Measurements from ENCODE around the gene EIF2B2. TPM values are rescaled to one million over a fixed set of nuclear protein-coding genes. Genes with fewer than 3 reads are reported as not detected.

Gene EIF2B2
- total and polyA plus RNA-seq, 9 of the 15 experiments (the other 6 are each of a cell fraction or from before 2014, with no cell fraction given) = 10.6 to 94.1 (median 38.9) TPM

DNA sequence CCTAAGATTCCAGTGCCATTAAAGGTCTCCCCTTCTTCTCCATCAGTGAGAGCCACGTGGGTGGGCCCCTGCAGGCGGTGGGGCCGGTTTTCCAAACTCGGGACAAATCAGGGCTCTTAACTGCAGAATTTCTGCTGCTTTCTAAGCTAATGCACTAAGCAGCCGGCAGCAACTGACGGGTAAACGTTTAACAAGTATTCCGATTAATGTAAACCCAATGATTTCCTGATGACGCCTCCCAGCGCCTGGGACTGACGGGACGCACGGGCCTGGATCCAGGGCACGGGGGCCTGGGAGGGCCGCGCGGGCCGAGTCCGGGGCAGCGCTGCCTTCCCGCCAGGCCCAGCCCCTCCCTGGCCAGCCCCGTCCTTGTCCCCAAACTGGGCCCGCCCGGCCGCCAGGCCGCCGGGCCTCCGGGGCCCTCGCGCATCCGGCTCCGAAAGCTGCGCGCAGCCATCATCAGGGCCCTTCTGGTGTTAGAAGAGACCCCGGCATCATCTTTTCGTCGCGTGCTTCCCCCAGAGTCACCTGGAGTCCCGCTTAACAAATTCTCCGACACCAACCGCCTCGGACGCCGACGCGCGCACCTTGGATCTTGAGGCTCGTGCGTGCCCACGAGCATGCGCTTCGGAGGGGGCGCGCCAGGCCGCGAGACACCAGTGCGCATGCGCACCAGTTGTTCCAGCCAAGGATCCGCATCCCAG is 48.3 kb downstream of the EIF2B2 start, which contains the start of gene MLH3 (continued):
- TF ChIP-seq RBBP5 (IDR thresholded peaks at IDR 0.05; ENCODE audit: borderline replicate concordance, insufficient read depth, low read length, poor library complexity, severe bottlenecking) (peak; percentile 78), ETV6 (IDR thresholded peaks at IDR 0.05; ENCODE audit: borderline replicate concordance in 1 of 2, low read depth in 2 of 2, low read length in 1 of 2) (no peak), ETV6 (CRISPR knock-in tag; IDR thresholded peaks at IDR 0.05; ENCODE audit: borderline replicate concordance) (no peak), ZNF511 (CRISPR knock-in tag; IDR thresholded peaks at IDR 0.05) (0 out of 2 replicates have a peak, but pooled peaks have one; percentile 32), TGIF2 (CRISPR knock-in tag; IDR thresholded peaks at IDR 0.05) (no peak), NFXL1 (CRISPR knock-in tag; IDR thresholded peaks at IDR 0.05) (0 out of 2 replicates have a peak, but pooled peaks have one; percentile 29), ATF1 (CRISPR knock-in tag; IDR thresholded peaks at IDR 0.05) (no peak), ATF1 (tag; IDR thresholded peaks at IDR 0.05) (peak; percentile 27; the same call in 1 of the 2 replicates), ZNF239 (CRISPR knock-in tag; IDR thresholded peaks at IDR 0.05) (peak; percentile 31; the same call in 1 of the 2 replicates), ZNF311 (CRISPR knock-in tag; IDR thresholded peaks at IDR 0.05) (no peak), RBM15 (IDR thresholded peaks at IDR 0.05; ENCODE audit: insufficient read depth, low read length) (no peak), ELF2 (CRISPR knock-in tag; IDR thresholded peaks at IDR 0.05) (no peak), ZBTB2 (IDR thresholded peaks at IDR 0.05) (peak; percentile 99), SMC3 (conservative IDR thresholded peaks at IDR 0.05; ENCODE audit: insufficient read depth, low read depth, low read length) (no peak), DMBX1 (CRISPR knock-in tag; IDR thresholded peaks at IDR 0.05; ENCODE audit: borderline replicate concordance) (0 out of 2 replicates have a peak, but pooled peaks have one; percentile 22), SIX5 (IDR thresholded peaks at IDR 0.05; ENCODE audit: borderline replicate concordance in 1 of 2, insufficient read depth in 1 of 2, low read depth in 1 of 2, low read length in 2 of 2) (no peak), POLR2A (conservative IDR thresholded peaks at IDR 0.05) (peak; percentile 73), ZEB2 (IDR thresholded peaks at IDR 0.05) (no peak), TCFL5 (CRISPR knock-in tag; conservative IDR thresholded peaks at IDR 0.05) (no peak), MAFF (IDR thresholded peaks at IDR 0.05; ENCODE audit: low read length) (no peak), ZNF668 (CRISPR knock-in tag; IDR thresholded peaks at IDR 0.05) (no peak), HDAC8 (tag; IDR thresholded peaks at IDR 0.05) (peak; percentile 49; the same call in 1 of the 2 replicates)
- TF ChIP-seq, protein P1, sequence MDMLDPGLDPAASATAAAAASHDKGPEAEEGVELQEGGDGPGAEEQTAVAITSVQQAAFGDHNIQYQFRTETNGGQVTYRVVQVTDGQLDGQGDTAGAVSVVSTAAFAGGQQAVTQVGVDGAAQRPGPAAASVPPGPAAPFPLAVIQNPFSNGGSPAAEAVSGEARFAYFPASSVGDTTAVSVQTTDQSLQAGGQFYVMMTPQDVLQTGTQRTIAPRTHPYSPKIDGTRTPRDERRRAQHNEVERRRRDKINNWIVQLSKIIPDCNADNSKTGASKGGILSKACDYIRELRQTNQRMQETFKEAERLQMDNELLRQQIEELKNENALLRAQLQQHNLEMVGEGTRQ (CRISPR knock-in tag; IDR thresholded peaks at IDR 0.05) = 0 out of 2 replicates have a peak, but pooled peaks have one; percentile 10
- TF ChIP-seq, protein P2, sequence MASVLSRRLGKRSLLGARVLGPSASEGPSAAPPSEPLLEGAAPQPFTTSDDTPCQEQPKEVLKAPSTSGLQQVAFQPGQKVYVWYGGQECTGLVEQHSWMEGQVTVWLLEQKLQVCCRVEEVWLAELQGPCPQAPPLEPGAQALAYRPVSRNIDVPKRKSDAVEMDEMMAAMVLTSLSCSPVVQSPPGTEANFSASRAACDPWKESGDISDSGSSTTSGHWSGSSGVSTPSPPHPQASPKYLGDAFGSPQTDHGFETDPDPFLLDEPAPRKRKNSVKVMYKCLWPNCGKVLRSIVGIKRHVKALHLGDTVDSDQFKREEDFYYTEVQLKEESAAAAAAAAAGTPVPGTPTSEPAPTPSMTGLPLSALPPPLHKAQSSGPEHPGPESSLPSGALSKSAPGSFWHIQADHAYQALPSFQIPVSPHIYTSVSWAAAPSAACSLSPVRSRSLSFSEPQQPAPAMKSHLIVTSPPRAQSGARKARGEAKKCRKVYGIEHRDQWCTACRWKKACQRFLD (CRISPR knock-in tag; IDR thresholded peaks at IDR 0.05) = 0 out of 2 replicates have a peak, but pooled peaks have one; percentile 67
